OCI-LY7 (cell line): ENCODE measurements around the gene MEOX2.

ENCODE experiments used
- CTCF ChIP-seq: fragments of 200-600 bp; sonication (generic); conservative IDR thresholded peaks from 2 replicates; pipeline ENCODE4 v1.5.1; 2014; ENCODE audit warnings: mild to moderate bottlenecking, antibody characterized with exemption, low read length, moderate library complexity, mixed read lengths
- EZH2phosphoT487 ChIP-seq: fragments of 200-600 bp; sonication (generic); IDR thresholded peaks from 2 replicates; pipeline ENCODE4 v1.6.1; 2018; ENCODE audit warnings: low read depth, borderline replicate concordance, mild to moderate bottlenecking, mixed run types, antibody characterized with exemption, low read length, moderate library complexity, mixed read lengths

- TF ChIP-seq CTCF (no peak), EZH2phosphoT487 (no peak)
Observed at GRCh38 chr7:15561835-15562234, 124.6 kb downstream of the MEOX2 start, which contains the start of gene AGMO.
